ENCODE data around the gene GIPR. TPM values are rescaled to one million over a fixed set of nuclear protein-coding genes. Genes with fewer than 3 reads are reported as not detected.

Gene GIPR
- total RNA-seq, 1 experiment from 2014 or later, result 0.61 TPM

GRCh38 chr19:45657520-45658167, 10.4 kb upstream of the GIPR start:
- H3K23ac ChIP-seq (ENCODE audit: insufficient read length, low read depth, low read length), result no peak overlapping the region
- no peak overlapping the region for H2BK5ac ChIP-seq (ENCODE audit: insufficient read length, low read length)
- H2AK5ac ChIP-seq (ENCODE audit: insufficient read length, low read length), result no peak overlapping the region
- H4K5ac ChIP-seq (ENCODE audit: insufficient read length, low read depth, low read length), result no peak overlapping the region
- no peak overlapping the region for H3T11ph ChIP-seq (ENCODE audit: low read length)
- H3K18ac ChIP-seq (ENCODE audit: insufficient read length, low read depth, low read length), result no peak overlapping the region
- H3K79me1 ChIP-seq (ENCODE audit: insufficient read depth, low read depth, low read length, poor library complexity, severe bottlenecking), result no peaks in the 10 kb centered on the region
- H3K27me3 ChIP-seq (ENCODE audit: insufficient read depth, low read length), result no peaks in the 10 kb centered on the region
- no peaks in the 10 kb centered on the region for H4K20me1 ChIP-seq (ENCODE audit: control insufficient read depth, insufficient read depth, insufficient read length)
- TF ChIP-seq CTCF (conservative IDR thresholded peaks at IDR 0.05), result no peak
- H3K4ac ChIP-seq (ENCODE audit: low read depth, low read length), result no peak overlapping the region
- no peak for DNase-seq
- no CpG with 5 or more reads among the region's 14 CpGs for WGBS (ENCODE audit: extremely low coverage, insufficient read length, low lambda C conversion rate)
- H3K79me2 ChIP-seq (ENCODE audit: insufficient read depth, low read length), result no peaks in the 10 kb centered on the region
- H2BK12ac ChIP-seq (ENCODE audit: insufficient read length, low read depth, low read length), result no peak overlapping the region
- peaks cover 6 to 21% of the 10 kb centered on the region in 2 experiments; a peak in 3 of 4 replicates for H3K4me1 Mint-ChIP-seq
- H3K9me3 ChIP-seq (ENCODE audit: control insufficient read depth, low read depth, low read length), result no peaks in the 10 kb centered on the region
- peaks cover 23% of the 10 kb centered on the region for H3K27me3 Mint-ChIP-seq (ENCODE audit: low read depth)
- no peak overlapping the region for H2BK120ac ChIP-seq (ENCODE audit: low read depth, low read length, poor library complexity, severe bottlenecking)
- H2BK15ac ChIP-seq (ENCODE audit: low read depth, low read length), result no peak overlapping the region
- no peak overlapping the region for H4K91ac ChIP-seq (ENCODE audit: insufficient read length, low read depth, low read length)
- H3K4me1 ChIP-seq (ENCODE audit: insufficient read depth, low read length), result no peaks in the 10 kb centered on the region
- no peak overlapping the region for H3K27ac ChIP-seq (ENCODE audit: insufficient read length, low read depth, low read length)
- H3K4me2 ChIP-seq (ENCODE audit: insufficient read depth, insufficient read length, low read length), result no peak overlapping the region
- H3K14ac ChIP-seq (ENCODE audit: insufficient read depth, low read length), result no peak overlapping the region
- H3K27ac Mint-ChIP-seq, result peak overlapping the region in 1 of 3 experiments; percentile 27; a peak in 1 of 7 replicates
- peaks cover 0 to 3% of the 10 kb centered on the region in 2 experiments; a peak in 1 of 5 replicates for H3K9me3 Mint-ChIP-seq
- H3K56ac ChIP-seq (ENCODE audit: insufficient read length, low read depth, low read length), result no peak overlapping the region
- H3K36me3 Mint-ChIP-seq (ENCODE audit: insufficient read depth in 1 of 3, low read depth in 3 of 3), result no peaks in the 10 kb centered on the region
- no peaks in the 10 kb centered on the region for H3K23me2 ChIP-seq (ENCODE audit: insufficient read length, low read depth, low read length, poor library complexity, severe bottlenecking)
- no peak overlapping the region for H3K4me3 Mint-ChIP-seq
- H3K9ac ChIP-seq (ENCODE audit: extremely low read depth, insufficient read length, low read length), result no peak overlapping the region
- no peak overlapping the region for H2AFZ ChIP-seq (ENCODE audit: low read length)
- H2BK20ac ChIP-seq (ENCODE audit: low read depth, low read length, poor library complexity, severe bottlenecking), result no peak overlapping the region
- H4K8ac ChIP-seq (replicated peaks; ENCODE audit: insufficient read length, low read depth, low read length), result no peak overlapping the region

All from H9 (cell line).